Measurements from ENCODE around the gene MTUS2. TPM values are rescaled to one million over a fixed set of nuclear protein-coding genes. Genes with fewer than 3 reads are reported as not detected.

Gene MTUS2
- total and polyA plus RNA-seq, 2 of the 8 experiments (the other 6 are each of a cell fraction or from before 2014, with no cell fraction given), result 0.18 to 0.80 TPM

- H4K5ac ChIP-seq (ENCODE audit: insufficient read length, low read depth, low read length), result no peak overlapping the region
- no peaks in the 10 kb centered on the region for H3K4me1 ChIP-seq (replicated peaks in 1 of 4; ENCODE audit: control insufficient read depth in 3 of 4, insufficient read depth in 4 of 4, low read length in 3 of 4)
- no peak overlapping the region for H2AFZ ChIP-seq (ENCODE audit: low read length)
- H3K4me3 ChIP-seq (ENCODE audit: extremely low read depth in 1 of 4, insufficient read depth in 2 of 4, low read depth in 3 of 4, low read length in 4 of 4), result no peak overlapping the region
- no peak overlapping the region for H3K23ac ChIP-seq (ENCODE audit: insufficient read length)
- no peak overlapping the region for H4K91ac ChIP-seq (replicated peaks; ENCODE audit: insufficient read length, low read length)
- H3K14ac ChIP-seq (ENCODE audit: insufficient read length), result no peak overlapping the region
- H3K4me2 ChIP-seq (ENCODE audit: insufficient read depth in 1 of 2, low read depth in 2 of 2, low read length in 2 of 2), result no peak overlapping the region
- H2BK15ac ChIP-seq (ENCODE audit: low read length), result no peak overlapping the region
- no peaks in the 10 kb centered on the region for H4K20me1 ChIP-seq (replicated peaks in 1 of 2; ENCODE audit: control insufficient read depth in 1 of 2, insufficient read depth in 2 of 2, low read length in 2 of 2)
- H2BK5ac ChIP-seq (ENCODE audit: low read depth, low read length), result no peak overlapping the region
- H3K4ac ChIP-seq (replicated peaks; ENCODE audit: insufficient read length, low read depth, low read length), result no peak overlapping the region
- TF ChIP-seq TCF12 (IDR thresholded peaks at IDR 0.05; ENCODE audit: low read depth, low read length) (no peak), HDAC6 (IDR thresholded peaks at IDR 0.05; ENCODE audit: low read depth, low read length) (no peak), ZNF274 (IDR thresholded peaks at IDR 0.05; ENCODE audit: borderline replicate concordance, extremely low read depth, low read length) (no peak), CTCF (IDR thresholded peaks at IDR 0.05; ENCODE audit: control extremely low read depth in 1 of 3, insufficient read depth in 1 of 3, low read depth in 1 of 3, low read length in 3 of 3) (no peak), CREB1 (IDR thresholded peaks at IDR 0.05) (no peak), CHD2 (IDR thresholded peaks at IDR 0.05; ENCODE audit: low read length) (no peak), SRF (IDR thresholded peaks at IDR 0.05; ENCODE audit: low read depth, low read length) (no peak), ATF2 (IDR thresholded peaks at IDR 0.05; ENCODE audit: low read length) (no peak), BCL11A (IDR thresholded peaks at IDR 0.05; ENCODE audit: low read depth in 2 of 2, low read length in 2 of 2) (no peak), SP2 (IDR thresholded peaks at IDR 0.05; ENCODE audit: low read length) (no peak), SIRT6 (IDR thresholded peaks at IDR 0.05; ENCODE audit: low read length) (no peak), SP4 (IDR thresholded peaks at IDR 0.05; ENCODE audit: low read length) (no peak)
- no peaks in the 10 kb centered on the region for H3K79me1 ChIP-seq (ENCODE audit: low read depth, low read length)
- no peaks in the 10 kb centered on the region for H3K23me2 ChIP-seq (ENCODE audit: low read depth, low read length)
- H3K27me3 ChIP-seq (replicated peaks in 1 of 4; ENCODE audit: control insufficient read depth in 3 of 4, extremely low read depth in 1 of 4, insufficient read depth in 3 of 4, low read length in 3 of 4), result no peaks in the 10 kb centered on the region
- no peak overlapping the region for H4K8ac ChIP-seq (ENCODE audit: extremely low read depth, insufficient read depth, low read length)
- H3K36me3 ChIP-seq (ENCODE audit: control insufficient read depth in 2 of 4, insufficient read depth in 4 of 4, low read length in 3 of 4), result no peaks in the 10 kb centered on the region
- H3K56ac ChIP-seq (replicated peaks; ENCODE audit: insufficient read length, low read depth, low read length), result no peak overlapping the region
- no peak overlapping the region for H3K18ac ChIP-seq (ENCODE audit: extremely low read depth, low read length)
- no peak for DNase-seq (ENCODE audit: low read depth in 1 of 2, low spot score in 2 of 2)
- no peaks in the 10 kb centered on the region for H3K79me2 ChIP-seq (ENCODE audit: control insufficient read depth in 1 of 2, insufficient read depth in 2 of 2, low read length in 2 of 2)
- H3K9me3 ChIP-seq (ENCODE audit: insufficient read depth in 2 of 2, low read depth in 1 of 2, low read length in 1 of 2), result no peaks in the 10 kb centered on the region; a peak in 1 of 4 replicates
- H2AK5ac ChIP-seq (ENCODE audit: low read depth, low read length), result no peak overlapping the region
- H3K27ac ChIP-seq (ENCODE audit: low read depth, low read length), result no peak overlapping the region
- H2BK12ac ChIP-seq (ENCODE audit: low read depth, low read length), result no peak overlapping the region
- H3K9ac ChIP-seq (replicated peaks in 1 of 4; ENCODE audit: extremely low read depth in 1 of 4, low read depth in 3 of 4, low read length in 3 of 4), result no peak overlapping the region
- no peak overlapping the region for H2BK120ac ChIP-seq (replicated peaks; ENCODE audit: low read depth, low read length)
- FAIRE-seq, result no peak
- WGBS, 2 experiments (ENCODE audit: extremely low coverage in 1 of 2, insufficient coverage in 1 of 2, insufficient read length in 1 of 2, insufficient replicate concordance in 2 of 2, low coverage in 1 of 2, low lambda C conversion rate in 2 of 2, missing lambda C conversion rate in 1 of 2), result 83% methylated on average over 4 of the region's 4 CpGs; no CpG with 5 or more reads in 1 of the 2 experiments
- H2BK20ac ChIP-seq (ENCODE audit: low read length), result no peak overlapping the region
- ChIA-PET POLR2A (ENCODE audit: partially characterized antibody) (no interaction called here), CTCF (ENCODE audit: partially characterized antibody) (no interaction called here)
Observed at GRCh38 chr13:29140277-29140676, 320.1 kb downstream of the MTUS2 start.
